Mesothelial cell of epicardium (in vitro differentiated cells): ENCODE data around the gene NCKAP5. TPM values are rescaled to one million over a fixed set of nuclear protein-coding genes. Genes with fewer than 3 reads are reported as not detected.

Source experiments
- DNase-seq, 2 experiments: peaks; one replicate each; pipeline ENCODE4 v3.0.0; 2021; ENCODE audit warnings: low spot score in 2 of 2; ENCODE audit not compliant: unreplicated experiment in 2 of 2
- H3K27ac Mint-ChIP-seq: 2 replicates; pipeline ENCODE4 v1.8.0; 2021; ENCODE audit warnings: mixed read lengths
- H3K27me3 Mint-ChIP-seq: 2 replicates; pipeline ENCODE4 v1.8.0; 2021; ENCODE audit warnings: low read depth, mixed read lengths
- H3K36me3 Mint-ChIP-seq: 2 replicates; pipeline ENCODE4 v1.8.0; 2021; ENCODE audit warnings: mixed read lengths
- H3K4me1 Mint-ChIP-seq: 2 replicates; pipeline ENCODE4 v1.8.0; 2021; ENCODE audit warnings: mixed read lengths
- H3K4me3 Mint-ChIP-seq: 2 replicates; pipeline ENCODE4 v1.8.0; 2021; ENCODE audit warnings: mild to moderate bottlenecking, moderate library complexity, mixed read lengths
- H3K9me3 Mint-ChIP-seq: 2 replicates; pipeline ENCODE4 v1.8.0; 2021; ENCODE audit warnings: mixed read lengths
- CTCF ChIP-seq: fragments of 200-600 bp; sonication (generic); IDR thresholded peaks from one replicate; pipeline ENCODE4 v1.5.0; 2021; ENCODE audit warnings: antibody characterized with exemption; ENCODE audit not compliant: unreplicated experiment
- total RNA-seq: library from RNA; stranded (reverse); gene quantifications from 3 replicates; pipeline ENCODE4 v1.2.1, GENCODE V29; 2021

Gene NCKAP5
- total RNA-seq, 1 donor from 2014 or later: 2.1 TPM

DNA sequence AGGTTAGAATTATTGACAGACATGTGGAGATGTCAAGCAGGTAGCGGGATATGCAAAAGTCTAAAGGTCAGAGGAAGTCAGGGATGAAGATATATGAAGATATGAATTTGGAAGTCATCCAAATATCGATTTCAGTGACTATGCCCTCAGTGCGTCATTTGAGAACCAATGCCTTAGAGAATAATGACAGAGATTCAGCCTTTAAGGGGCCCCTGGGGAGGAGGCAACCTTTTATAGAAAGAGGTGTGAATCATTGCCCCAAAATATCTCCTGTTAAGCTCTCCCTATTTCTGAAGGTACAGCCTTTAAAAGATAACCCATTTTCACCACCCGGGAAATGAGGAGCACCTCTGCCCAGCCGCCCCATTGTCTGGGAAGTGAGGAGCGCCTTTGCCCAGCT lies 223.4 kb downstream of the NCKAP5 start:
- no peaks in the 10 kb centered on the region for H3K4me1 Mint-ChIP-seq
- no peak for TF ChIP-seq CTCF
- no peak overlapping the region for H3K4me3 Mint-ChIP-seq
- no peak for DNase-seq
- peaks cover 13% of the 10 kb centered on the region for H3K27me3 Mint-ChIP-seq
- H3K36me3 Mint-ChIP-seq: no peaks in the 10 kb centered on the region
- no peaks in the 10 kb centered on the region for H3K9me3 Mint-ChIP-seq
- no peak overlapping the region for H3K27ac Mint-ChIP-seq

DNA sequence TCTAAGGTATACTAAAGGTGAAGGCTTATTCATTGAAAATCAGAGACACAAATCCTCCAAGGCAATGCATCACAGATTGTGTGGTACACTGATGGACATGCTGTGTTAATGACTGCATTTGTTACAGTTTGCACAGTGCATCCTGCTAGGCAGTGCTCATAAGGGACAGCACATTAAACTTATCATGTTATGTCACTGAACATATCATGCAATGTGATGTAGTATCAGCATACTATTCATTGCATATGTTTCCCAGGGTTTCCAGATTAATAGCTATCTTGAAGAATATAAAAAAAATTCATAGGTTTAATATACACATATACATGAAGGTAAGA lies 225.3 kb downstream of the NCKAP5 start:
- Mint-ChIP-seq H3K4me3 (no peak overlapping the region), H3K27me3 (peaks cover 13% of the 10 kb centered on the region), H3K27ac (no peak overlapping the region), H3K4me1 (no peaks in the 10 kb centered on the region), H3K36me3 (no peaks in the 10 kb centered on the region), H3K9me3 (no peaks in the 10 kb centered on the region)
- no peak for TF ChIP-seq CTCF
- no peak for DNase-seq

DNA sequence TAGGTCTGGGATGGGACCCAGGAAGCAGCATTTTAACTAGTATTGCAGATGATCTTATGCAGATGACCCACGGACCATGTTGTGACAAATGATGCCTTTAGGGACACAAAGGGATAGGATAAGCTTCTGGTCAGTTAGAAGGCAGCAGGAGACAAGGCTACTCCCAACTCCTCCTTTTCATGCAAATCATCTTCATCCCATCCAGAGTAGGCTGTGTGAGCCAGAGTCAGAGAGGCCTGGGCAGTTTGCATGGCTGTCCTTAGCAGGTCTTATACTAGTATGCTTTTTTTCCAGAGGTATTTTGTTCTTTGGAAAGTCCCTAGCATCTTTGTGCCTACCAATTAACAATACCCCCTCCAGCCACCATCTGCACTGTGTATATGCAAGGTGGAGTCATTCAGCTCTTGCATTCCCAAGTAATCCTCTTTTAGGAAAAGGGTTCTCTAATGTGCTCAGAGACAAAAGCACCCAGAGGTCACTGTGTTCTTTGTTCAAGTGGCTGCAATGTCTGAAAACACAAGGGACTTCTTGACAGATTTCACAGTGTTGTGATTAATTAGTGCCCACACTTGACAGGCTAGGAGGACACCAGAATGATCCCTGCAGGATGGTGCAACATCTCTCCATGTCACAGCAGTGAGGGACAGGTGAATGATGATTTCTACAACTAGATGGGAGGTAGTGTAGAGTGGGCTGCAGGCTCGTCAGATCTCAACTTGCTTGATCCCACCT lies 225.8 kb downstream of the NCKAP5 start:
- Mint-ChIP-seq H3K4me3 (no peak overlapping the region), H3K27me3 (peaks cover 13% of the 10 kb centered on the region), H3K4me1 (no peaks in the 10 kb centered on the region), H3K9me3 (no peaks in the 10 kb centered on the region), H3K27ac (no peak overlapping the region), H3K36me3 (no peaks in the 10 kb centered on the region)
- TF ChIP-seq CTCF: no peak
- no peak for DNase-seq

GRCh38 chr2:133341575-133341974 lies 226.7 kb downstream of the NCKAP5 start:
- Mint-ChIP-seq H3K27me3 (peaks cover 13% of the 10 kb centered on the region), H3K36me3 (no peaks in the 10 kb centered on the region), H3K27ac (no peak overlapping the region), H3K4me3 (no peak overlapping the region), H3K9me3 (no peaks in the 10 kb centered on the region), H3K4me1 (no peaks in the 10 kb centered on the region)
- no peak for TF ChIP-seq CTCF
- no peak for DNase-seq

DNA sequence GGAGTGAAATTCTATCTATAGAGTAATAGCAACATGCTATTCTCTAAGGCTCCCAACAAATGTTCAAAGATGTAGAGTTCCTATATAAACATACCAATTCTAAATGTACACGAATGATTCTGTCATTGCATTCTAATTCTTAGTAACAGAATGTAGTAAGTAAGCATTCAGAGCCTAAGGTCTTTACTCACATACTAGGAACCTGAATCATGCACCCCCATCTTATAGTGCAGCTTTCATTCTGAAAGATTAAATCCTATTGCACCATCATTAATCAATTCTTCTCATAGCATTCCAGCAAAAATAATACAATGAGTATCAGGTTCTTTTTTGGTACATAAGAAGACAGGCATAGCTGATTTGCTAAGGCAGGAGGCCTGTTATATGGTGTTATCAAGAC lies 230.0 kb downstream of the NCKAP5 start:
- H3K27ac Mint-ChIP-seq: no peak overlapping the region
- peaks cover 4% of the 10 kb centered on the region for H3K27me3 Mint-ChIP-seq
- TF ChIP-seq CTCF: no peak
- DNase-seq: no peak
- no peaks in the 10 kb centered on the region for H3K4me1 Mint-ChIP-seq
- no peaks in the 10 kb centered on the region for H3K9me3 Mint-ChIP-seq
- H3K36me3 Mint-ChIP-seq: no peaks in the 10 kb centered on the region
- no peak overlapping the region for H3K4me3 Mint-ChIP-seq

DNA sequence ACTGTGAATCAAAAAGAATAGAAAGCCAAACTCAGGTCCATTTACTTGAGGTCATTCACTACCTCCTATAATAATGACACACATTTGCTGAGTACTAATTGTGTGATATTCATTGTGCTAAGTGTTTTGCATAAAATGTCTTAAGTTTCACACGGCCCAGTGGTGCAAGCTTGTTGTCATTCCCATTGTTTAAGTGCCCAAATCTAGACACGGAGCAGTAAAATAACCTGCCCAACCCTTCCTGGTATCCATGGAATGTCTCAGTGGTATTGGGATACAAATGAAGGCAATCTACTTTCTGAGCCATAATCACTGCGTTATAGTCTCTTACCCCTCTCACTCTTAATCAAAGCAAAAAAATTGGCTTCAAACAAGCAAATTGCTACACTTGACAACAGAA lies 233.3 kb downstream of the NCKAP5 start:
- Mint-ChIP-seq H3K27ac (no peak overlapping the region), H3K4me3 (no peak overlapping the region), H3K36me3 (no peaks in the 10 kb centered on the region), H3K27me3 (no peaks in the 10 kb centered on the region), H3K9me3 (no peaks in the 10 kb centered on the region), H3K4me1 (no peaks in the 10 kb centered on the region)
- DNase-seq: no peak
- no peak for TF ChIP-seq CTCF
